GDM1 (cell line): Measurements from ENCODE around the gene APPBP2.
A peak's percentile ranks its signal among the peaks of the same experiment; 100 is the strongest.
"Not testable (repeated sequence)": the region's sequence is repeated elsewhere in the genome, so short reads cannot be mapped to it uniquely, and the experiment has no call there.

Experiments
- DNase-seq: peaks from one replicate; lab custom pipeline; 2025; lab: John Stamatoyannopoulos, UW

Gene APPBP2

DNA sequence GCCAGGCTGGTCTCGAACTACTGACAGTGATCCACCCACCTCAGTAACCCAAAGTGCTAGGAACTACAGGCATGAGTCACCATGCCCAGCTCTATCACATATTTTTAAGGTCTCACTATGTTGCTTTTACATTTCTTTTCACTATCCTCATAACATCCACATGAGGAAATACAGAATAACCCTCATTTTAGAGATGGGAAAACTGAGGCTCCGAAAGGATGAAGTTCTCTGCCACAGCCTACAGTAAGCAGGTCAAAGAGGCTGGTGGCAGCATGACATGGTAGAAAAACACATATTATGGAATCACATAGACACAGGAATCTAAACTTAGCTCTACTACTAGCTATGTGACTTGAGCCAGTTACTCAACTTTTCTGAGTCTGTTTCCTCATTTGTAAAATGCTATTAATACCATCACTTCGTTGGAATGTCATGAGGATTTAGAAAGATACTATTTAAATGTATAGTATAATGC is 32.2 kb downstream of the APPBP2 start:
- DNase-seq, result no peak

DNA sequence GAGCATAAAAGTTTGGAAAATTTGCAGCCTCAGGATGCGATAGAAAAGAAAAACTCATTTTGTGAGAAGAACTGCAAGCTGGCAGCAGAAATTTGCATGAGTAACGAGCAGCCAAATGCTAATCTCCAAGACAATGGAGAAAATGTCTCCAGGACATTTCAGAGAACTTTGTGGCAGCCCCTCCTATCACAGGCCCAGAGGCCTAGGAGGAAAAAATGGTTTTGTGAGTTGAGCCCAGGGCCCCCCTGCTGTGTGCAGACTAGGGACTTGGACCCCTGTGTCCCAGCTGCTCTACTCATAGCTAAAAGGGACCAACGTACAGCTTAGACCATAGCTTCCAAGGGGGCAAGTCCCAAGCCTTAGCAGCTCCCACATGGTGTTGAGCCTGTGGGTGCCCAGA is 34.3 kb downstream of the APPBP2 start:
- DNase-seq, result no peak

- DNase-seq, result not testable (repeated sequence)
Measured at GRCh38 chr17:60490594-60490993, 35.4 kb downstream of the APPBP2 start.

DNA sequence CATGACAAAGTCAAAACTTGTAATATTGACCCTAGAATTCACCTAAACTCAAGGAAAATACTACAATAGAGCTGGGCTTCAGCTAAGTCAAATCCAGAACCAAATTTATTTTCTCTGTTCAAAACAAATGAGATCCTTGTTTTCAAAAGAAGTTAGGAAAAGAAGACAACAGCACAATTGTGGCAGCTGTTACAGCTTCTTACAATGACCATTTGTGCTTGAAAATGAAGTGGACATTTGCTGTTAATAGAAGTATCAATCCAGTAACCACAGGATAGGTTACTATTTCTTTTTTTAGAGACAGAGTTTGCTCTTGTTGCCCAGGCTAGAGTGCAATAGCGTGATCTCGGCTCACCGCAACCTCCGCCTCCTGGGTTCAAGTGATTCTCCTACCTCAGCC is 44.4 kb downstream of the APPBP2 start:
- no peak for DNase-seq

- DNase-seq, result no peak
Measured at GRCh38 chr17:60473788-60474187, 52.3 kb downstream of the APPBP2 start.

DNA sequence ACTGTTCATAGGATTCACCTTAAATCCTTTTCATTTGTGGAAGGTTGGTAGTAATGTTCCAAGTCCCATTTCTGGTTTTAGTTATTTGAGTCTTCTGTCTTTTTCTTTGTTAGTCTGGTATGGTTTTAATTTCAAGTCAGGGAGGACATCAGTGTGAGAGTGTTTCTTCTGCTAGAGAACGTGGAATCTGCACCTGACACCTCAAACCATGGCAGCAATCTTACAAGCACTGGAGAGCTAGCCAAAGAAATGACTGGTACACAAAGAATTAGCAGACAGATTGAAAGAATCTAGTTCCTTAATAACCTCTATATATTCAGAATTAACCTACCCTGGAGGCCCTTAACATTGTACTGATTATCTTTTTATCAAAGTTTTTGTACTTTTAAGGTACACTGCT is 53.6 kb downstream of the APPBP2 start:
- no peak for DNase-seq

GRCh38 chr17:60471451-60471850 is 54.6 kb downstream of the APPBP2 start:
- DNase-seq, result no peak

GRCh38 chr17:60468371-60468770 is 57.7 kb downstream of the APPBP2 start:
- no peak for DNase-seq

- no peak for DNase-seq
Measured at GRCh38 chr17:60464343-60464742, 61.7 kb downstream of the APPBP2 start.

GRCh38 chr17:60463157-60463835 is 62.7 kb downstream of the APPBP2 start:
- DNase-seq, result no peak

- no peak for DNase-seq
Measured at GRCh38 chr17:60461584-60461983, 64.5 kb downstream of the APPBP2 start.

DNA sequence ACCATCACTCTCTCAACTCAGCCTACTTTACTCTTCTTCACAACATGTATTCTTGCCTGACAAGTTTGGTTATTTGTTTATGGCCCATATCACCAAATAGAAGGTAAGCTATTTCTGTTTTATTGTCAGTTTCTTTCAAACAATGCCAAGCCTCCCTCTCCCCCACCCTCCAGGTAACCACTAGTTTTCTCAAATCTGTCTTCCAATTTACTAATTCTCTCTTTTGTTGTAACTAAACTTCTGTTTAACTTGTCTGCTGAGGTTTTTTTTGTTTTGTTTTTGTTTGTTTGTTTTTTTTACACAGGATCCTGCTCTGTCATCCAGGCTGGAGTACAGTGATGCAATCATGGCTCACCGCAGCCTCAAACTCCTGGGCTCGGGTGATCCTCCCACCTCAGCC is 68.9 kb downstream of the APPBP2 start:
- DNase-seq, result no peak

- no peak for DNase-seq
Measured at GRCh38 chr17:60455378-60455777, 70.7 kb downstream of the APPBP2 start.

GRCh38 chr17:60451965-60452364 is 74.1 kb downstream of the APPBP2 start:
- DNase-seq, result no peak

- DNase-seq, result no peak
Measured at GRCh38 chr17:60451071-60451470, 75.0 kb downstream of the APPBP2 start.

- no peak for DNase-seq
Measured at GRCh38 chr17:60447375-60447774, 78.7 kb downstream of the APPBP2 start.

- no peak for DNase-seq
Measured at GRCh38 chr17:60445144-60445543, 80.9 kb downstream of the APPBP2 start.

DNA sequence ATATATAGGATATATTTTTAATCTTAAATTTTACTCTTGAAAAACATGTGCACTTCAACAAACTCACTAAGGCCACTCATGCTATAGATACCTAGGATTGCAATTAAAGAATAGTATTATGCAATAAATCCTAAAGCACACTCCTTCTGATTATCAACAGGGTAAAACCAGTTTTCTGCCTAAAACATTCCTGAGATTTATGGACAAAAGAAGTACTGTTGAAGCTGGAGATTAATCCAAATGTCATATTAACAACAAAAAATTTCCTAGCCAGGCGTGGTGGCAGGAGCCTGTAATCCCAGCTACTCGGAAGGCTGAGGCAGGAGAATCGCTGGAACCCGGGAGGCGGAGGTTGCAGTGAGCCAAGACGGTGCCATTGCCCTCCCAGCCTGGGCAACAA is 82.3 kb downstream of the APPBP2 start:
- DNase-seq, result no peak

DNA sequence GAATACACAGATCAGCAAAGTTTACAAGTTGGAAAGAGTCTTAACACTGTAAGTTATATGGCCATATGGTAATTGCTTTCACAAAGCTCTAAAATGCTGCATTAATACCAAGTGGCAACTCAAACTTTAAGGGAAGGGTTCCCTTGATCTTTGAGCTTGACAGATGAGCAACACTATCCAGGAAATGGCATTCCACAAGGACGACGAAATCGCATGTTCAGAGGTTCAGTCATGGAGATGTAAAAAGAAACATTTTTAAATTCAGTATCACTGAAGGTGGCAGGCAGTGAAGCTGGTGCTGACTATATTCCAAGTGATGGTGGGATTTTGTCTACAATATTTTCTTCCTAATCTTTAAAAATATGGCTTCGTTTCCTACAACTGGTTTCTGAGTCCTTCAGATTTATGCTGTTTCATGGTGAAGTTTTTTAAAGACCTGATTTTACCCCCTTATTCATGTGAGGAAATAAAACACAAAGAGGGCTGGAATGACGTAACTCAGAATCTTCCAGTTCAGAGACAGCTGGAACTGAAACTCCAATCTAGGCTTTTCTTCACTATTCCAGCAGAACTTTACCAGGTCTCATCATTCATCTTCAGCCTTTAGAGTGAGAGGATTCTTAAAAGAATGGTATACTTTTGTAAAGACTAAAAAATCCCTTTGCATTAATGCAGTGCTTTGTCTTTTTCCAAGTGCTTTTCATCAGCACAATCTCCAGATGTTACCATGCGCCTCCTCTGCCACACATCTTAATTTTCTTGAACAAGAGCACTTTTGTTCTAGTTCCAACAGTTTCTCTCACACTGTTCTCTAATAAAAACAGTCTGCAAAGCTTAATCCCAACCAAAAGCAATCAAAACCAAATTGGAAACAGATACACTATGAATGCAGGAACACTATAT is 83.5 kb downstream of the APPBP2 start:
- DNase-seq, result no peak

DNA sequence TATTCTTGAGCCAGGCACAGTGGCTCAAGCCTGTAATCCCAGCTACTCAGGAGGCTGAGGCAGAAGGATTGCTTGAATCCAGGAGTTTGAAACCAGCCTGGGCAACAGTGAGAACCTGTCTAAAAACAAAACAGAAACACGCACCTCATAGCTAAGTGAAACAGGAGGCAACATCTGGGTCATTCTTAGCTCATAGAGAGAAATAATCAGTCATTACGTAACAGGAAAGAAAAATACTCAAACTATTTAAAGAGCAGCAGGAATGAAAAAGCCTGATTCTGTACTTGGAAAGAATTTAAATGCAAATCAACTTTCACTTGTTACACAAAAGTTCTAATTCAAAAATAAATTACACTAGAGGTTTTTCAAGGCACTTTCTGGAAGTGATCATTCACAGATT is 86.5 kb downstream of the APPBP2 start:
- DNase-seq, result no peak

- DNase-seq, result no peak
Measured at GRCh38 chr17:60436676-60437075, 89.4 kb downstream of the APPBP2 start.

- peak; percentile 44 for DNase-seq
Measured at GRCh38 chr17:60435244-60436167, 90.5 kb downstream of the APPBP2 start.
